D721Med (cell line): Measurements from ENCODE around the gene ARHGAP45.
A peak's percentile ranks its signal among the peaks of the same experiment; 100 is the strongest.
"Not testable (repeated sequence)": the region's sequence is repeated elsewhere in the genome, so short reads cannot be mapped to it uniquely, and the experiment has no call there.

ENCODE experiments used
- DNase-seq: peaks from one replicate; pipeline ENCODE4 v3.0.0; 2011; ENCODE audit warnings: low spot score; ENCODE audit not compliant: insufficient read length
- FAIRE-seq: peaks from 2 replicates; lab custom pipeline; 2011; peaks lifted over from hg19 to GRCh38; lab: Jason Lieb, UNC
- CTCF ChIP-seq: IDR thresholded peaks from 2 replicates; pipeline ENCODE4 v1.5.1; 2012; ENCODE audit warnings: mild to moderate bottlenecking, control low read depth; ENCODE audit not compliant: insufficient read depth; ENCODE audit errors: missing control alignments

ARHGAP45 gene

GRCh38 chr19:1020868-1021425 is 46.0 kb upstream of the ARHGAP45 start, which contains the start of gene TMEM259:
TSS of gene TMEM259 (minus strand) at chr19:1021123. CDS start at chr19:1020996, 127 bp downstream.
- TF ChIP-seq CTCF: no peak
- FAIRE-seq: no peak
- peak; percentile 96 for DNase-seq

- DNase-seq, FAIRE-seq: not testable (repeated sequence)
Measured at GRCh38 chr19:1023883-1024188, 43.1 kb upstream of the ARHGAP45 start.

- not testable (repeated sequence) for FAIRE-seq, DNase-seq
Measured at GRCh38 chr19:1025080-1025479, 41.9 kb upstream of the ARHGAP45 start.

- TF ChIP-seq CTCF: no peak
- FAIRE-seq (no peak), DNase-seq (peak; percentile 91)
Measured at GRCh38 chr19:1025960-1026782, 40.8 kb upstream of the ARHGAP45 start, which contains the start of gene CNN2. TSS of gene CNN2 (plus strand) at chr19:1026608. CDS start at chr19:1026662, 54 bp downstream.

GRCh38 chr19:1026783-1027649 is 40.0 kb upstream of the ARHGAP45 start:
- FAIRE-seq (no peak), DNase-seq (no peak)
- TF ChIP-seq CTCF: no peak

GRCh38 chr19:1027650-1028061 is 39.3 kb upstream of the ARHGAP45 start:
- TF ChIP-seq CTCF: no peak
- FAIRE-seq: no peak
- DNase-seq: no peak

- FAIRE-seq (no peak), DNase-seq (no peak)
- TF ChIP-seq CTCF: no peak
Measured at GRCh38 chr19:1028062-1028926, 38.7 kb upstream of the ARHGAP45 start.
